GM12878 (cell line): ENCODE data around the gene ADGRG1. TPM values are rescaled to one million over a fixed set of nuclear protein-coding genes. Genes with fewer than 3 reads are reported as not detected.

Experiments
- ATAC-seq: fragments of 200-7000 bp; cut with Tn5 transposase; 3 replicates; pipeline ENCODE4 v1.9.1; 2020; ENCODE audit warnings: mild to moderate bottlenecking, moderate library complexity
- BruUV-seq: library from RNA; stranded (reverse); fragments of 400-500 nt; replicated peaks from 2 replicates; lab custom pipeline; 2021; lab: Mats Ljungman, UMichigan
- CTCF ChIA-PET: fragments of 300-600 bp; sonication (Branson Sonifier 250); formaldehyde crosslinking; extraction: SDS; loops from one replicate; lab custom pipeline; 2021; ENCODE audit warnings: inconsistent platforms; lab: Yijun Ruan, JAX
- POLR2A ChIA-PET: fragments of 350-600 bp; formaldehyde crosslinking; extraction: SDS; loops from one replicate; lab custom pipeline; 2021; ENCODE audit warnings: inconsistent platforms; lab: Charles Lee
- RAD21 ChIA-PET: fragments of 300-600 bp; sonication (Branson Sonifier 250); formaldehyde crosslinking; loops from one replicate; lab custom pipeline; 2023; ENCODE audit warnings: antibody characterized with exemption; ENCODE audit not compliant: unreplicated experiment; lab: Charles Lee
- SMC1A ChIA-PET: fragments of 300-600 bp; sonication (Branson Sonifier 250); formaldehyde crosslinking; loops from one replicate; lab custom pipeline; 2023; ENCODE audit not compliant: unreplicated experiment, uncharacterized antibody; lab: Charles Lee
- DNase-seq: peaks from one replicate; pipeline ENCODE4 v3.0.0-alpha.2; 2011; ENCODE audit warnings: low read depth, low spot score
- FAIRE-seq: peaks from 3 replicates; lab custom pipeline; 2011; peaks lifted over from hg19 to GRCh38; lab: Jason Lieb, UNC
- H2AFZ ChIP-seq: 2 replicates; pipeline ENCODE4 v1.6.0; 2011; ENCODE audit warnings: low read depth, low read length, control low read depth; ENCODE audit not compliant: control insufficient read depth
- H3K27ac ChIP-seq: 2 replicates; pipeline ENCODE4 v1.5.1; 2011; ENCODE audit warnings: control low read depth; ENCODE audit not compliant: control insufficient read depth, insufficient read depth
- H3K27me3 ChIP-seq, 2 experiments: replicated peaks in 1 of 2; 2 replicates each; pipeline versions ENCODE4 v1.6.0 to v1.6.1; 2011; ENCODE audit warnings: low read length in 1 of 2; ENCODE audit not compliant: control insufficient read depth in 2 of 2, insufficient read depth in 2 of 2
- H3K36me3 ChIP-seq, 2 experiments: 2 replicates each; pipeline ENCODE4 v1.5.1; 2011; ENCODE audit warnings: low read length in 1 of 2; ENCODE audit not compliant: control insufficient read depth in 2 of 2, insufficient read depth in 2 of 2
- H3K4me1 ChIP-seq: 2 replicates; pipeline ENCODE4 v1.6.1; 2011; ENCODE audit warnings: mild to moderate bottlenecking, low read length, moderate library complexity, mixed read lengths; ENCODE audit not compliant: control insufficient read depth, insufficient read depth
- H3K4me2 ChIP-seq: 2 replicates; pipeline ENCODE4 v1.6.0; 2011; ENCODE audit warnings: control low read depth; ENCODE audit not compliant: control insufficient read depth, insufficient read depth
- H3K4me3 ChIP-seq: fragments of 200-600 bp; sonication (generic); 2 replicates; pipeline ENCODE4 v1.5.1; 2016
- H3K79me2 ChIP-seq: 2 replicates; pipeline ENCODE4 v1.6.0; 2011; ENCODE audit warnings: low read length; ENCODE audit not compliant: control insufficient read depth, insufficient read depth
- H3K9ac ChIP-seq: 2 replicates; pipeline ENCODE4 v1.8.0; 2011; ENCODE audit warnings: low read length, control low read depth, mixed read lengths; ENCODE audit not compliant: control insufficient read depth, insufficient read depth
- H3K9me3 ChIP-seq: replicated peaks from 3 replicates; pipeline ENCODE4 v1.5.1; 2011; ENCODE audit warnings: mild to moderate bottlenecking, low read length; ENCODE audit not compliant: control insufficient read depth, insufficient read depth
- H4K20me1 ChIP-seq: 2 replicates; pipeline ENCODE4 v1.6.0; 2011; ENCODE audit not compliant: control insufficient read depth, insufficient read depth
- CBX3 ChIP-seq: fragments of 200-600 bp; sonication (generic); IDR thresholded peaks from 2 replicates; pipeline ENCODE4 v1.6.1; 2016; ENCODE audit warnings: low read depth, borderline replicate concordance
- ESRRA ChIP-seq: IDR thresholded peaks from 2 replicates; pipeline ENCODE4 v1.6.1; 2012; ENCODE audit warnings: mild to moderate bottlenecking, low read length, improper control_type of control experiment
- EZH2 ChIP-seq: IDR thresholded peaks from 2 replicates; pipeline ENCODE4 v1.6.1; 2012; ENCODE audit warnings: low read depth, mild to moderate bottlenecking, control low read depth, inconsistent platforms, low read length, borderline replicate concordance; ENCODE audit not compliant: control insufficient read depth
- IKZF2 ChIP-seq, 2 experiments: fragments of 450-650 bp; IDR thresholded peaks; 2 replicates each; pipeline ENCODE4 v1.6.1; 2017; ENCODE audit warnings: mild to moderate bottlenecking in 2 of 2, moderate library complexity in 2 of 2
- IRF5 ChIP-seq: fragments of 450-650 bp; IDR thresholded peaks from 2 replicates; pipeline ENCODE4 v1.6.1; 2017; ENCODE audit warnings: borderline replicate concordance
- NFXL1 ChIP-seq: fragments of 450-650 bp; IDR thresholded peaks from 2 replicates; pipeline ENCODE4 v1.6.1; 2017; ENCODE audit warnings: antibody characterized with exemption, mild to moderate bottlenecking, borderline replicate concordance
- NR2C1 ChIP-seq: fragments of 450-650 bp; IDR thresholded peaks from 2 replicates; pipeline ENCODE4 v1.6.1; 2017; ENCODE audit warnings: antibody characterized with exemption, mild to moderate bottlenecking, moderate library complexity
- NR2C2 ChIP-seq: IDR thresholded peaks from 2 replicates; pipeline ENCODE4 v1.6.1; 2011; ENCODE audit warnings: borderline replicate concordance, low read depth; ENCODE audit not compliant: control insufficient read depth, insufficient read length
- PBX3 ChIP-seq: IDR thresholded peaks from 2 replicates; pipeline ENCODE4 v1.6.1; 2011; ENCODE audit warnings: mild to moderate bottlenecking, low read depth, low read length, moderate library complexity; ENCODE audit not compliant: insufficient replicate concordance
- PRDM15 ChIP-seq: fragments of 450-650 bp; formaldehyde crosslinking; IDR thresholded peaks from 2 replicates; pipeline ENCODE4 v1.4.0; 2020; ENCODE audit warnings: mild to moderate bottlenecking, moderate library complexity
- RUNX3 ChIP-seq: IDR thresholded peaks from 2 replicates; pipeline ENCODE4 v1.6.1; 2012; ENCODE audit warnings: low read length, inconsistent platforms
- SMAD5 ChIP-seq: IDR thresholded peaks from 2 replicates; pipeline ENCODE4 v1.6.1; 2016; ENCODE audit warnings: antibody characterized with exemption, low read depth
- SPI1 ChIP-seq: IDR thresholded peaks from 2 replicates; pipeline ENCODE4 v1.6.1; 2011; ENCODE audit warnings: low read depth, mild to moderate bottlenecking, low read length, moderate library complexity, borderline replicate concordance; ENCODE audit not compliant: insufficient read depth
- STAT3 ChIP-seq: IDR thresholded peaks from 2 replicates; pipeline ENCODE4 v1.6.1; 2011; ENCODE audit warnings: low read depth, low read length, improper control_type of control experiment
- TBL1XR1 ChIP-seq: IDR thresholded peaks from 2 replicates; pipeline ENCODE4 v1.6.1; 2012; ENCODE audit warnings: low read depth, low read length, improper control_type of control experiment
- YBX1 ChIP-seq: fragments of 450-650 bp; IDR thresholded peaks from 2 replicates; pipeline ENCODE4 v1.6.1; 2016; ENCODE audit warnings: antibody characterized with exemption
- ZSCAN29 ChIP-seq: fragments of 450-650 bp; IDR thresholded peaks from 2 replicates; pipeline ENCODE4 v1.6.1; 2017; ENCODE audit warnings: mild to moderate bottlenecking, moderate library complexity
- WGBS: methylation state at CpG from one replicate; pipeline ENCODE4 v1.1.6; 2016; ENCODE audit warnings: low lambda C conversion rate; ENCODE audit not compliant: insufficient replicate concordance, insufficient coverage; ENCODE audit errors: missing lambda C conversion rate; 5-methylcytosine and 5-hydroxymethylcytosine counted together
- in situ Hi-C: fragments of 300-500 bp; cut with MboI; formaldehyde crosslinking; loops from 9 replicates; pipeline ENCODE4 v1.14.3; 2018; ENCODE audit warnings: mixed read lengths
- intact Hi-C: fragments of 100-400 bp; cut with micrococcal nuclease; formaldehyde crosslinking; loops from one replicate; pipeline ENCODE4 v1.14.2; 2022; ENCODE audit not compliant: unreplicated experiment
- polyA plus RNA-seq, 11 experiments: library from polyadenylated mRNA; depleted of rRNA in 4 of 11; unstranded in 6 of 11; stranded (reverse) in 5 of 11; fragments of >200 nt; fragmentation: Nextera tagmentation in 4 of 11; fragmentation: Illumina TruSeq in 1 of 11; extraction: Ambion mirVana in 4 of 11; extraction: Trizol in 1 of 11; gene quantifications; 1 replicate in 1 of 11; 2 replicates in 10 of 11; pipeline versions ENCODE4 v1.2.1 to v1.2.3, GENCODE V29; 2011 to 2016; ENCODE audit warnings: inconsistent platforms in 2 of 11, missing spikeins in 2 of 11, low read depth in 1 of 11
- total RNA-seq, 4 experiments: library from RNA; depleted of rRNA in 3 of 4; stranded (reverse); fragments of >200 nt in 3 of 4; fragmentation: Illumina TruSeq in 1 of 4; extraction: Trizol in 1 of 4; gene quantifications; 2 replicates each; pipeline versions ENCODE4 v1.2.1 to v1.2.3, GENCODE V29; 2013 to 2021

Gene ADGRG1
- total and polyA plus RNA-seq, 10 of the 15 experiments (the other 5 are each of a cell fraction or from before 2014, with no cell fraction given), result 0.07 to 2.0 (median 0.75) TPM

- Histone ChIP-seq H3K4me2 (no peak overlapping the region), H3K9ac (no peak overlapping the region), H3K36me3 (no peaks in the 10 kb centered on the region), H3K79me2 (no peaks in the 10 kb centered on the region), H3K4me1 (no peaks in the 10 kb centered on the region; the same call in 1 of the 2 replicates), H2AFZ (no peak overlapping the region), H3K27ac (no peak overlapping the region), H3K27me3 (no peaks in the 10 kb centered on the region; a peak in 1 of 4 replicates), H3K4me3 (no peak overlapping the region), H4K20me1 (no peaks in the 10 kb centered on the region), H3K9me3 (no peaks in the 10 kb centered on the region)
- TF ChIP-seq RUNX3, result no peak
- no peak for TF ChIP-seq NR2C1
- no peak for TF ChIP-seq IKZF2 (IDR thresholded peaks at IDR 0.05)
- TF ChIP-seq PRDM15 (CRISPR knock-in tag), result no peak
- no peak for TF ChIP-seq CBX3
- TF ChIP-seq SPI1, result no peak
- TF ChIP-seq STAT3, result no peak
- TF ChIP-seq TBL1XR1, result no peak
- TF ChIP-seq IRF5, result no peak
- TF ChIP-seq NFXL1, result no peak
- TF ChIP-seq NR2C2, result no peak
- TF ChIP-seq YBX1, result no peak
- no peak for TF ChIP-seq PBX3
- TF ChIP-seq SMAD5, result no peak
- TF ChIP-seq ZSCAN29, result no peak
- TF ChIP-seq ESRRA, result no peak
- no peak for TF ChIP-seq EZH2
- FAIRE-seq, result no peak
- intact Hi-C loops (no loop called here), in situ Hi-C loops (no loop called here)
- ATAC-seq, result no peak
- WGBS, result 15% methylated on average over 5 of the region's 5 CpGs
- no TSS peak for BruUV-seq
- ChIA-PET SMC1A (interaction anchor here (0.6 kb wide), 1 partner anchor 114 kb away, joined by 3 read pairs; no protein-coding TSS in a partner anchor), RAD21 (no interaction called here), CTCF (no interaction called here), POLR2A (no interaction called here)
- no peak for DNase-seq
Measured at GRCh38 chr16:57695680-57696069, 67.2 kb downstream of the ADGRG1 start.
